GM21576 (cell line): ENCODE data around the gene SLC16A5.

Source experiments
- ATAC-seq: cut with Tn5 transposase; IDR thresholded peaks from one replicate; pipeline ENCODE4 v1.9.1; 2021; ENCODE audit warnings: mild to moderate bottlenecking, moderate library complexity; ENCODE audit not compliant: unreplicated experiment

Gene SLC16A5

GRCh38 chr17:75084039-75084660 is 3.6 kb upstream of the SLC16A5 start:
- no peak for ATAC-seq

DNA sequence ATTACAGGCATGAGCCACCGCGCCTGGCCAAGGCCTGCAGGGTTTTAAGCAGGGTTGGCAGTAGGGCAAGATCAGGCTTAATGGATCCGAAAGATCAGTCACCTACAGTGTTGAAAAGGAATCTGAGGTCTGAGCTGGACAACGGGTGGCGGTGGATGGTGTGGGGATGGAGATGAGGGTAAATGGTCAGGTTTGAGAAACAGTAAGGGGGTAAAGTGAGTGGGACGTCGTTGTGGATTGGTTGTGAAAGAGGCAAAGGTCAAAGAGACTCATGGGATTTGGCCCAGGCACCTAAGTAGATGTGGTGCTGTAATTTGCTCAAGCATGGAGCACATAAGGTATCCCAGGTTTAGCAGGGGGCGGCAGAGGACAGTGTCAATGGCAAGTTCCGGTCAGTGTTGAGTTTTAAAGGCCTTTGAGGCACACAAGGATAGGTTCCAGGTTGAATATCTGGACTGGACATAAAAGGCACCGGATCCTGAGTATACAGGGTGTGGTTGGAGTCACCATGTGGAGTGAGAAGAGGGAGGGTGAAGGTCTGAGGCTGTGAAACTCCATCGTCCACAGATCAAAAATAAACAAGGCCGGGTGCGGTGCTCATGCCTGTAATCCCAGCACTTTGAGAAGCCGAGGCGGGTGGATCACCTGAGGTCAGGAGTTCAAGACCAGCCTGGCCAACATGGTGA is 1.1 kb upstream of the SLC16A5 start:
- no peak for ATAC-seq

- ATAC-seq, result no peak
Measured at GRCh38 chr17:75087182-75087557, 584 bp upstream of the SLC16A5 start.

- no peak for ATAC-seq
Measured at GRCh38 chr17:75088465-75089417, 987 bp downstream of the SLC16A5 start.

DNA sequence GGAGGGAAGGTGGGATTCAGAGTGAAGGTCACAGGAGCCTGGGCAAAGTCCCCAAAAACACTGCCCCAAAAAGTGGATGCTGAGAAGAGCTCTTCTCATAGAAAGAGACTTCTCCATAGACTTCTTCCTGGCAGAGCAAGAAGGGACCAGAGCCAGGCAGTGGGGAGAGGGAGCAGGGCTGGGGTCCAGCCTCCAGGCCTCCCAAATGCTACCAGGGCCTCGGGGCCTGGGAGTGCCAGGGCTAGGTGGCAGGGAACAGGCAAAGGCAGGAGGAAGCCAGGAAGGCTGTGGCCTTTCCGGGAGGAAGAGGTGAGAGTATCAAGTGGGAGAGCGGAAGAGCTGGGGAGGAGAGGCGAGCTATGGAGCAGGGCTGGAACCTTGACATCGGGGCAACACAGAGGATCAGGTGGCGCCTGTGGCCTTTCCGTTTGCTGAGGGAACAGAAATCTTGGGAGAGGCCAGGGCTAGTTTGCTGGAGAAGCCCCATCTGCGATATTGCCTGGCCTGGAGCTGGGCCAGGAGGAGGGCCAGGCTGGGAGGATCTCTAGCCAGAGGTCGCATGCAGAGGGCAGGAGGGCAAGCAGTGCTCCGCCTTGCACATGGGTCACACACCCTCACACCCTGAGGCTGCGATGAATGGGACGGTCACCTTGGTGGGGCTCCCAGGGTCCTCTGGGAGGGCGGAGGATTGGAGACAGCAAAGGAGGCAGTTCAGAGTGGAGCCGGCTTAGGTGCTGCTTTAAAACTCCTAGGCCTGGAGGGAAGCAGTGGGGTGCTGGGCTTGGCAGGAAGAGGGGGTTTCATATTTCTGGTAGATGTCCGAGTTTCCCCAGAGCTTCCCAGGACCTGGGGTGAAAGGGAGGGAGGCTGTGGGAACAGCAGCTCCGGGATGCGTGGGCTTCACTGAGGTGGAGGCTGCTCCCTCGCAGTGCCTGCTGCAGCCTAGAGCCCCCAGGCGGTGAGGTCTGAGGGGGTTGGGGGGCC is 3.4 kb downstream of the SLC16A5 start:
- no peak for ATAC-seq

DNA sequence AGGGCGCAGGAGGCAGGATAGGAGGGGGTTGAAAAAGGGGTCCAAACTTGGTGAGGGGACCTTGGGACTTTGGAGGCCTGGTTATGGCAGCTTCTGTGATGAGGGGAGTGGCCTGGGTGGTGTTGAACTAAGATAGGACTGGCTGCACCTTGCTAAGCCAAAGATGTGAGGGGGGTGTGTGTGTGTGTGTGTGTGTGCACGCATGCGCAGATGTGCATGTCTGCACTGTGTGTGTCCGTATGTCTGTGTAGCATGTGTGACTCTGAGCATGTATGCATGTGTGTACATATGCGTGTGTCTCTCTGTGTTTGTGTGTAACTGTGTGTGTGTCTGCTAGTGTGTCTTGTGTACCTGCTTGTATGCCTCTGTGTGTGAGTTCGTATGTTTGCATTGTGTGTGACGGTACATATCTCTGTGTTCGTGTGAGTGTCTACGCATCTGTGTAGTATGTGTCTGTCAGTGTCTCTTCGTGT is 4.1 kb downstream of the SLC16A5 start:
- no peak for ATAC-seq

DNA sequence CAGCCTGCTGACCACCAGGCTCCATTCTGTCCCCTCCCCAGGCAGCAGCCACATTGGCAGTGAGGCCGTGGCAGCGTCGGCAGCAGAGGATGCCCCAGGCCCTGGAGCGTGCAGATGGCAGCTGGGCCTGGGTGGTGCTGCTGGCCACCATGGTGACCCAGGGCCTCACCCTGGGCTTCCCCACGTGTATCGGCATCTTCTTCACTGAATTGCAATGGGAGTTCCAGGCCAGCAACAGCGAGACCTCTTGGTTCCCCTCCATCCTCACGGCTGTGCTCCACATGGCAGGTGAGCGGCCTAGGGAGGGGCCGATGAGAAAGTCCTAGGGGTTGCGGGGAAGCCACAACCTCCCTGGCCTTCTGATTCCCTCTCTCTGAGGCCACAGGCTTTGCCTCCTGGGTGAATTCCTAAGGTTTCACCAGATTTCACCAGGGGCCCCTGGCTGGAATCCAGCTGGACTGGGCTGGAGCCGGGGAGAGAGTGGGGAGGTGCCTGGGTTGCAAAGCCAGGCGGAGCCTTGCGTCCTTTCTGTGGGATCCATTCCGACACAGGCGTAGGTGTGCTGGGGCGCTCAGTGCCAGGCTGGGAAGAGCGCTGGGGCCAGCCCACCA is 5.9 kb downstream of the SLC16A5 start:
- ATAC-seq, result no peak

DNA sequence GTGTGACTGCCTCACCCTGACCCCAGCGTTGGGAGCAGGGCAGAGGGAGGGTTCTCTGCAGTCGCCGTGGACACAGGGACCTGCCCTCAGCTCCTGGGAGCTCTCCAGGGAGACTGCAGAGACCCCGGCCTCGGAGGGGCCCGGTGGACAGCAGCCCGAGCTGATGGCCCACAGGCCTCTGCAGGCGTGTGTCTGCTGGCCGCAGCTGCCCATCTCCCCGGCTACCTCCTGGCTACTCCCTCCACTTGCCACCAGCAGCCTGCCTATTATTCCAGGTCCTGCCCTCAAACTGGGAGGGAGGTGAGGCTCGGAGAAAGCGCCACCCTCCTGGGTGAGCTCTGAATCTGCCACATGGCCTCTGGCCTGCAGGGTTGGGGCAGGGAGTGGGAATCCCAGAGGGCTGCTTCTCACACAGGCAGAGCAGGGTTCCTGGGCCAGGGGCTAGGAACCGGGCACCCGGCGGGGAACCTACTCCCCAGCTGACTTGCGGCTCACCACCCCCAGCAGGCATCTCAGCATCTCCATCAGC is 7.2 kb downstream of the SLC16A5 start:
- ATAC-seq, result no peak

- ATAC-seq, result no peak
Measured at GRCh38 chr17:75096082-75096625, 8.4 kb downstream of the SLC16A5 start.

- ATAC-seq, result no peak
Measured at GRCh38 chr17:75097865-75098264, 10.1 kb downstream of the SLC16A5 start.

- ATAC-seq, result no peak
Measured at GRCh38 chr17:75098861-75099260, 11.1 kb downstream of the SLC16A5 start.

- ATAC-seq, result no peak
Measured at GRCh38 chr17:75099881-75100595, 12.3 kb downstream of the SLC16A5 start.

GRCh38 chr17:75102385-75102821 is 14.6 kb downstream of the SLC16A5 start:
- ATAC-seq, result no peak

DNA sequence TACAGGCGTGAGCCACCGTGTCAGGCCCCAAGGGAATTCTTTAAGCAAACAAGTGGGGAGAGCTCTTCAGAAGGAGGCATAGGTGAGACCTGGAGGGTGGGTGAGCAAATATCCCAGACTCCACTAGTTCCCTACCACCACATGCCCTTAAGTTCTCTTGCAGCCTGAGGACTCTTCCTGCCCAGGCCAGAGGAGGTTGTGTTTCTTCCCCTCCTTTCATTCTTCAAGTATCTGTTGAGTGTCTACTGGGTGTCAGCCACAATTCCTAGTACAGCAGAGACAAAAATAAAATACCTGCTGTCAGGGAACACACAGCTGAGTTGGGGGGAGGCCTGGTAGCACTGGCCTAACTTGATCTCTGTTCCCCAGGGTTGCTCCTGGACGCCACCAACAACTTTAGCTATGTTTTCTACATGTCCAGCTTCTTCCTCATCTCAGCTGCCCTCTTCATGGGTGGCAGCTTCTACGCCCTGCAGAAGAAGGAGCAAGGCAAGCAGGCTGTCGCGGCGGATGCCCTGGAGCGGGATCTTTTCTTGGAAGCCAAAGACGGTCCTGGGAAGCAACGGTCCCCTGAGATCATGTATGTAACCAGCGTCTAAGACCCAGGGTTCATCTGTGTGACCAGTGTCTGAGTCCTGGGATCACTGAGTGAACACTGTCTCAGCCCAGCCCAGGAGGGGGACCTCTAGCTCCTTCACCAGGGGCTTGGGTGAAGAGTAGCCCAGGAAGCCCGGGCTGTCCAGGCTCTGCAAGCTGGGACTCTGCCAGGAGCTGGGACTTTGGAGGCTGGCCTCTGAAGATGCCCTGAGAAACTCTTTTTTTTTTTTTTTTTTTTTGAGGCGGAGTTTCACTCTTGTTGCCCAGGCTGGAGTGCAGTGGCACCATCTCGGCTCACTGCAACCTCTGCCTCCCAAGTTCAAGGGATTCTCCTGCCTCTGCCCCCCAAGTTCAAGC is 16.1 kb downstream of the SLC16A5 start:
- no peak for ATAC-seq

- no peak for ATAC-seq
Measured at GRCh38 chr17:75105126-75106080, 17.6 kb downstream of the SLC16A5 start.

DNA sequence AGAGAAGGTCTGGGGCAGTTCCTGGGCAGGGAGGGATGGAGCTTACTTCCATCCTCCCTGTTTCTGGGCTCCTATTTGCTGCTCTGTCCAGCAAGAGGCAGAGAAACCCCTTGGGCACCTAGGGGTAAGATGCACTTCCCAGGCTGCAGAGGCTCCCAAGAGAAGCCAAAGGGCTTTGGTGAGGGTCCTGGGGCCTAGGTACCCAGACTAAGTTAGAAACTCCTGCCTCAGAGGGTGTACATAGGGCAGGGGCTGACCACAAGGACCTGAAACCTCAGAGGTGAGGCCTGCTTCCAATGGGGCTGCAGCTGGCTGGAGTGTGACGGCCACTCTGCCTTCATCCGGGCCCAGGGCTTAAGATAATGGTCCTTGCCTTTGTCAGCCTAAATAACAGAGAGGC is 20.4 kb downstream of the SLC16A5 start:
- no peak for ATAC-seq

DNA sequence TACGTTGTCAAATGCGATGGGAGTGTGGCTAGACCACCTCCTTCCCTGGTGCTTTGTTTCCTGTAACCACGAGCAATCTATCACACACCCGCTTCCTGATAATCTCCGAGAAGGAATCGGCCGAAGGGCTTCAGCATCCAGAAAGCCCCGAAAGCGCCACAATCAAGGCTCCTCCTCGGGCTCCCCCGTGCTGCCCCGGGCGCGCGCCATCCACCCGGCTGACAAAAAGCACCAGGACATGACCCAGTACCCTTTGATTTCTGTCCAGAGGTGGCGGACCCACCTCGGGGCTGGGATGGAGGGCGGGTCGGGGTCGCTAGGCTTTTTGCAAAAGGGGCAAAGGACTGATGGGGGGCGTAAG is 21.3 kb downstream of the SLC16A5 start:
- no peak for ATAC-seq
